Measurements from ENCODE around the gene COX4I1.
"Not testable (repeated sequence)": the region's sequence is repeated elsewhere in the genome, so short reads cannot be mapped to it uniquely, and the experiment has no call there.

The COX4I1 gene

DNA sequence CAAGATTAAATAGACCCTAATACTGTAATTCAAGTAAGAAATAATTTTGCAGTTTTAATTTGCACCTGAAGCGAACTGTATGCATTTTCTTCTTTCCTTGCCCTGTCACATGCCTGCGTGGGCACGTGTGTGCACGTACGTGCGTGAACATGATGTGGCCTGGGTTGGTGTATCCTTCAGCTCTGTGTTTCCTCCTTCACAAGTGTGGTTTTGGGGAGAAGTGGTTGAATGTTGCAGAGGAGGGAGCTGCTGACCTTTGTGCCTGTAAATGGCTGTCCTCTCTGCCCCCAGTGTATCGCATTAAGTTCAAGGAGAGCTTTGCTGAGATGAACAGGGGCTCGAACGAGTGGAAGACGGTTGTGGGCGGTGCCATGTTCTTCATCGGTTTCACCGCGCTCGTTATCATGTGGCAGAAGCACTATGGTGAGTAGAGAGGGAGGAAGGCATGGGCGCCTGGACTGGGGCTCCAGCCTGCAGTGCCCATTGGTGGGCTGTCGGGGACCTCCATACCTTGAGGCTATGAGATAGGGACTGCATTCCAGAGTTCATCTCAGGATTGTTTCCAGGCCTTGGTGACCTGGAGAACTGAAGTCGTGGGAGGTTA lies 6.0 kb downstream of the COX4I1 start:
- DNase-seq = no peak

- no peak for DNase-seq
These were observed 7.0 kb downstream of the COX4I1 start for GRCh38 chr16:85806539-85806938.

- not testable (repeated sequence) for DNase-seq
These were observed 7.8 kb downstream of the COX4I1 start for GRCh38 chr16:85807340-85807739.

- DNase-seq = not testable (repeated sequence)
These were observed 8.6 kb downstream of the COX4I1 start for GRCh38 chr16:85808104-85808503.

- DNase-seq = no peak
These were observed 9.4 kb downstream of the COX4I1 start for GRCh38 chr16:85808926-85809325.

DNA sequence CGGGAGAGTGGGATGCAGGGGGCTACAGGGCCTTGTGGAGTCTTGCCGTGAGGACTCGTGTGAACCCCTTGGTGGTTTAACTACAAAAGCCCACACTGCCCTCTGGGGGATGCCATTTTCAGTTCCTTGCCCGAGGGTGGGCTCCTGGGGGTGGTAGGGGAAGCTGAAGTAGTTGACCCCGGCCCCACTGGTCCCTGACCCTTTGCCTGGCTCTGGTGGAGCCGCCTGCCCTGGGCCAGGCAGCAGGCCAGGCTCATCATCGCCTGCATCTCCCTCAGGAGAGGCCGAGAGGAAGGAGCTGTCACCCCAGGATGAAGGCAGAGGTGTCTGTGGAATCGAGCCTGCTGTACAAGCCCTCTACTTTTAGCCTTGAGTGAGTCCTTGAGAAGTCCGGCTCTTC lies 10.2 kb downstream of the COX4I1 start:
- no peak for DNase-seq

- DNase-seq = no peak
These were observed 10.7 kb downstream of the COX4I1 start for GRCh38 chr16:85810097-85810741.

GRCh38 chr16:85810742-85811115 lies 11.2 kb downstream of the COX4I1 start:
- DNase-seq = no peak

DNA sequence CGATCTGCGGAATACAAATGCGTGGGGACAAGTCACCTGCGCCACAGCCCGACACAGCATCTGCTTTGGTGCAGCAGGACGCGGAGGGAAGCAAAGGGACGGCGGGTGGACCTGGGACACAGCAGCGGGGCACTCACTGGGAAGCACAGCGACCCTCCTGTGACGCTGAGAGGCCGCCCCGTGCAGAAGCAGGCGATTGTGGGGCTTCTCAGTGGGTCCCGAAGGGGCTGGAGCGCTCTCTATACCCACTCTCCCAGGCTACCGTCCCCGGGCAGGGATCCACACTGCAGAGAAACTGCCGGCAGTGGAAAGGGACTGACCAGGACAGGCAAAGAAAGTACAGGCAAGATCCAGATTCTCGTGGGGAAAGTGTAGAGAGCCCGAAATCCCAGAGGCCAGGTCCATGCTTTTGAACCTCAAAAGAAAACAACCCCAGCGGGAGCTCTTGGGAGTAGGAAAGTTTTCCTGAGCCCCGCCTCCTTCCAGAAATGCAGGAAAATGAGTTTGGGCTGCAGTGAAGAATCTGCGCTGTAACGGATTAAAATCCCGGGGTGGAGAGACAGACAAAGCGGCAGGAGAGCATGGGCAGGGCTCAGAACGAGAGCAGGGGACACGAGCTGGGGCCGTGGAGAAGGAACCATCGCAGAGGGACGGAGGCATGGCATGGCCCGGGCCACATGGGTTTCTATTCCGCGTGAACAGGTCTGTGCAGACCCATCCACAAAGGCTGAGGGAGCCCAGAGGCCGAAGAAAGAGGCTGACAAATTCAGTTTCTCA lies 12.7 kb downstream of the COX4I1 start:
- no peak for DNase-seq

- DNase-seq = no peak
These were observed 13.6 kb downstream of the COX4I1 start for GRCh38 chr16:85812811-85813700.

GRCh38 chr16:85816159-85816558 lies 16.7 kb downstream of the COX4I1 start:
- DNase-seq = no peak

GRCh38 chr16:85817195-85817594 lies 17.7 kb downstream of the COX4I1 start:
- DNase-seq = not testable (repeated sequence)

DNA sequence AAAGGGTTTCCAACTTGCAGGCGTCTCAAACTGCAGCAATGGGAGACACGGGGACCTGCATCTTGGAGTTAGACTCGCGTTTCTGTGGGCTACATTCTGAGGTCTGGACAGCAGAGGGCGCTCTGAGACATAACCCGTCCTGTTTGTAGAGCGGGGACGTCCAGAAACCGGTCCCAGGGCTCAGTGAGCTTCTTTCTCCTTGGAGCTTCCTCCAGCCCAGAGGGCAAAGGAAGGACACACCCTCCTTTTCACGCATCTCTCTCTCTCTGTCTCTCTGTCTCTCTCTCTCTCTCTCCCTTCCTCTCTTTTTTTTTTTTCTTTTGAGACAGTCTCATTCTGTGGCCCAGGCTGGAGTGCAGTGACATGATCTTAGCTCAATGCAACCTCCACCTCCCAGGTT lies 19.8 kb downstream of the COX4I1 start:
- DNase-seq = peak; percentile 89

- no peak for DNase-seq
These were observed 20.3 kb downstream of the COX4I1 start for GRCh38 chr16:85819771-85820170.

DNA sequence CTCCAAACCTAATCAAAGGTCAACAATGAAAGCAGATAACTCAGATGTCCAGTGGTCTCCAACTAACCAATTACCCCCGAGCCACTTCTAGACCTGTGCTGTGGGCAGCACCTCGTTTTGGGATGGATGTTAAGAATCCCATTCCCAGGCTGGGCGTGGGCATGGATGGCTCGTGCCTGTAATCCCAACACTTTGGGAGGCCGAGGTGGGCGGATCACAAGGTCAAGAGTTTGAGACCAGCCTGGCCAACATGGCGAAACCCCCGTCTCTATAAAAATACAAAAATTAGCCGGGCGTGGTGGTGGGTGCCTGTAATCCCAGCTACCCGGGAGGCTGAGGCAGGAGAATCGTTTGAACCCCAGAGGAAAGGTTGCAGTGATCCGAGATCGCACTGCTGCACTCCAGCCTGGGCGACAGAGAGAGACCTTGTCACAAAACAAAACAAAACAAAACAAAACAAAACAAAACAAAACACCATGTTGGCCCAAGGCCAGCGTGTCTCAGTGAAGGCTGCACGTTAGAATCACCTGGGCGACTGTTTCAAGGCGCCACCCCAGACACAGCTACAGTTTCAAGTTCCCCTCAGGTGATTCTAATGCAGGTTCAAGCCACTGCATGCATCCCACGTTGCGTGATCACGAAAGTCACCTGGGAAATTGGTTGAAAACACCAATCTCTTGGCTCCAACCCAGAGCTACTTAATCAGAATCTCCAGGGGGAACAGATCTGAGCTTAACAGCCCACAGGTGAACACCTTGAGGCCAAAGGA lies 21.3 kb downstream of the COX4I1 start:
- no peak for DNase-seq

GRCh38 chr16:85821390-85822135 lies 22.1 kb downstream of the COX4I1 start:
- DNase-seq = peak; percentile 84

- DNase-seq = no peak
These were observed 22.6 kb downstream of the COX4I1 start for GRCh38 chr16:85822145-85822544.

DNA sequence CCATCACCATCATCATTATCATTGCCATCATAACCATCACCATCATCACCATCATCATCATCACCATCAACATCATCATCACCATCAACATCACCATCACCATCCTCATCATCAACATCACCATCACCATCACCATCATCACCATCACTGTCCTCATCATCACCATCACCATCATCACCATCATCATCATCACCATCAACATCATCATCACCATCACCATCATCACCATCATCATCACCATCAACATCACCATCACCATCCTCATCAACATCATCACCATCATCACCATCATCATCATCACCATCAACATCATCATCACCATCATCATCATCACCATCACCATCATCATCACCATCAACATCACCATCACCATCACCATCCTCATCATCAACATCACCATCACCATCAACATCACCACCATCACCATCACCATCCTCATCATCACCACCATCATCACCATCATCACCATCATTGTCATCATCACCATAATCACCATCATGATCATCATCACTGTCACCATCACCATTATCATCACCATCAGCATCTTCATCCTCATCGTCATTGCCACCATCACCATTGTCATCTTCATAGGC lies 23.9 kb downstream of the COX4I1 start:
- DNase-seq = no peak

- no peak for DNase-seq
These were observed 25.0 kb downstream of the COX4I1 start for GRCh38 chr16:85824161-85825135.

GRCh38 chr16:85825326-85825725 lies 25.8 kb downstream of the COX4I1 start:
- DNase-seq = no peak

Measured in activated CD4-positive, alpha-beta T cell treated with anti-CD3 and anti-CD28 coated beads, Interleukin-2, Interleukin-6, amounts not matched to agents 100 ng/mL and 50 ng/mL, durations not matched to agents 16 hours and 8 hours (primary cell).